Ammon's horn (tissue), 1 donor: Measurements from ENCODE around the gene SPAG7.
"Not testable (repeated sequence)": the region's sequence is repeated elsewhere in the genome, so short reads cannot be mapped to it uniquely, and the experiment has no call there.

Experiments used
- DNase-seq: peaks from one replicate; pipeline ENCODE4 v3.0.0-alpha.2; 2016; ENCODE audit warnings: low spot score

Gene SPAG7

DNA sequence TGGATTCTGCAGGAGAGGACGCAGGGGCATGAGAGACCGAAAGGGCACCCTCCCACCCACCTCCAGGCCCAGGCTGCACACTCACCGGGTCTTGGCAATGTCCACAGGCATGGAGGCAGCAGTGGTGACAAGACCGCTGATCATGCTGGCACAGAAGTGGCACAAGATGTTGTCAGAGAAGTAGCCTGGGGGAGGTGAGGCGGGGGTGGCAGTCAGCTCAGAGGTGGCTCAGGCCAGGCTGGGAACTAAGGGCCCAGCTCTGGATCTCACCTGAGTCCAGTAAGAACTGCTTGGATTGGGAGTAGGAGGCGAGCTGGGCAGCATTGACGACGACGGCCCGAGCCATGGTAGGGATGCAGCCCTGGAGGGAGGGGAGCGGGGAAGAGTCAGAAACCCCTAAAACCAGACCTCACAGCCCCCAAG is 29.5 kb downstream of the SPAG7 start:
- DNase-seq, result no peak

DNA sequence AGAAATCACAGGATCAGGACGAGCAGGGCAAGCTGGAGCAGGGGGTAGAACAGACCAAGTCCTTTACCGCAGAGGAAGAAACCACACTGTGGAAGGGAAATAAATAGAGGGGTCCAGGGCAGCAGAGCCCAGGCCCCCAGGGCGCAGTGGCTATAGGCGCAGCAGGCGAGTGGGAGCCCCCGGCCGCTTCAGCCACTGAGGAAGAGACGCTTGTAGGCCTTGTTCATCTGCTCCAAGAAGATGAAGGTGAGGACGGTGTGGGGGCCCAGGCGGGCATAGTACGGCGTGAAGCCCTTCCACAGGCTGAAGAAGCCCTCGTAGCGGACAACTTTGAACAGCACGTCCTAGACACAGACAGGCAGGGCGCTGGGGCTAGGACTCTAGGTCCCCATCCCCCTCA is 30.1 kb downstream of the SPAG7 start:
- DNase-seq, result no peak

DNA sequence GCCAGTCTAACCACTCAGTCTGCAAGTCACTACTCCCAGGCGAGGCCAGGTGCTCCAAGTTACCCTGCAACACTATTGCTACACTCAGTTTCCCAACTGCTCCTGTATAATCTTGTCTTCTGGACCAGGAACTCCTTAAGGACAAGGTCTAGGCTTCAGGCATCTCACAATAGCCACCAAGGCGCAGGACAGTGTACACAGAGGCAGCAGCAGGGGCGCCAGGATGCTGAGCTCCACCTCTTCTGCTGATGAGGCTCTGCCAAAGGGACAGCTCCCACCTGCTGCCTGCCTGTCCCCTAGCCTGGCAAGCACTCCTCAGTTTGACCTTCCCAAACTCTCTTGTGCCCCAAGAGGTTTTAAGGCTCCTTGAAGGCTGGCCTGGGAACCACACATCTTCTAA is 31.2 kb downstream of the SPAG7 start:
- no peak for DNase-seq

DNA sequence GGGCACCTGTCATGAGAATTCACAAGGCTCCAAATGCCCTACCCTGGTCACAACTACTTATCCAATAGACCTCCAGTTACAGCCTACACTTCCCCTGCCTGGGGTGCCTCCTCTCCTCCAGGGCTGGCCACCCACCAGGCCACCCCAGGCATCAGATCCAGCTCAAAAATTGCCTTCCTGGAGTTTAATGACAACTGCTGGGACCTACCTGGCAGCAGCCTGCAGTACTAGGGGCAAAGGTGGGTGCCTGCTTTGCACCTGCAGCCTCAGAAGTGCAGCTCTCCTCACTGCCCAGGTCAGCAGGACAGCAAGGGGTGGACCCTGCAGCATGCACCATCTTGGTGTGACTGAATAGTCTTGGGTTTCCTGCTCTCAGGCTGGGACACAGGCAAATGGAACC is 32.0 kb downstream of the SPAG7 start:
- no peak for DNase-seq

DNA sequence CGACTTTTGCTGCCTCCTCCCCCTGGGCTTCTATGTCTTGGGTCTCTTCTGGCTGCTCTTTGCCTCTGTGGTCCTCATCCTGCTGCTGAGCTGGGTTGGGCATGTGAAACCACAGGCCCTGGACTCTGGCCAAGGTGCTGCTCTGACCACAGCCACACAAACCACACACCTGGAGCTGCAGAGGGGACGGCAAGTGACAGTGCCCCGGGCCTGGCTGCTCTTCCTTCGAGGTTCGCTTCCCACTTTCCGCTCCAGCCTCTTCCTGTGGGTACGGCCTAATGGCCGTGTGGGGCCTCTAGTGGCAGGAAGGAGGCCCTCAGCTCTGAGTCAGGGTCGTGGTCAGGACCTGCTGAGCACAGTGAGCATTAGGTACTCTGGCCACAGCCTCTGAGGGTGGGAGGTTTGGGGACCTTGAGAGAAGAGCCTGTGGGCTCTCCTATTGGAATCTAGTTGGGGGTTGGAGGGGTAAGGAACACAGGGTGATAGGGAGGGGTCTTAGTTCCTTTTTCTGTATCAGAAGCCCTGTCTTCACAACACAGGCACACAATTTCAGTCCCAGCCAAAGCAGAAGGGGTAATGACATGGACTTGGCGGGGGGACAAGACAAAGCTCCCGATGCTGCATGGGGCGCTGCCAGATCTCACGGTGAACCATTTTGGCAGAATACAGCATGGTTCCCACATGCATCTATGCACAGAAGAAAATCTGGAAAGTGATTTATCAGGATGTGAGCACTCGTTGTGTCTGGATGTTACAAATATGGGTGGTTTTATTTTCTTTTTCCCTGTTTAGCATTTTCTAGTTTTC is 33.2 kb downstream of the SPAG7 start:
- no peak for DNase-seq

DNA sequence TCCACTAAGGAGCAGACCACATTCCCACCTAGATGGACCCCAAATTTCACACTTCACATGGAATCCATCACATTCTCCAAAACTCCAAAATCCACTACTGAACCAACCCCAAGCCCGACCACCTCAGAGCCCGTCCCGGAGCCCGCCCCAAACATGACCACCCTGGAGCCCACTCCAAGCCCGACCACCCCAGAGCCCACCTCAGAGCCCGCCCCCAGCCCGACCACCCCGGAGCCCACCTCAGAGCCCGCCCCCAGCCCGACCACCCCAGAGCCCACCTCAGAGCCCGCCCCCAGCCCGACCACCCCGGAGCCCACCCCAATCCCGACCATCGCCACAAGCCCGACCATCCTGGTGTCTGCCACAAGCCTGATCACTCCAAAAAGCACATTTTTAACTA is 34.0 kb downstream of the SPAG7 start:
- no peak for DNase-seq

DNA sequence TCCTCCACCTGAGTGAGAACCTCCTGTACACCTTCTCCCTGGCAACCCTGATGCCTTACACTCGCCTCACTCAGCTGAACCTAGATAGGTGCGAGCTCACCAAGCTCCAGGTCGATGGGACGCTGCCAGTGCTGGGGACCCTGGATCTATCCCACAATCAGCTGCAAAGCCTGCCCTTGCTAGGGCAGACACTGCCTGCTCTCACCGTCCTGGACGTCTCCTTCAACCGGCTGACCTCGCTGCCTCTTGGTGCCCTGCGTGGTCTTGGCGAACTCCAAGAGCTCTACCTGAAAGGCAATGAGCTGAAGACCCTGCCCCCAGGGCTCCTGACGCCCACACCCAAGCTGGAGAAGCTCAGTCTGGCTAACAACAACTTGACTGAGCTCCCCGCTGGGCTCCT is 34.9 kb downstream of the SPAG7 start:
- DNase-seq, result no peak

DNA sequence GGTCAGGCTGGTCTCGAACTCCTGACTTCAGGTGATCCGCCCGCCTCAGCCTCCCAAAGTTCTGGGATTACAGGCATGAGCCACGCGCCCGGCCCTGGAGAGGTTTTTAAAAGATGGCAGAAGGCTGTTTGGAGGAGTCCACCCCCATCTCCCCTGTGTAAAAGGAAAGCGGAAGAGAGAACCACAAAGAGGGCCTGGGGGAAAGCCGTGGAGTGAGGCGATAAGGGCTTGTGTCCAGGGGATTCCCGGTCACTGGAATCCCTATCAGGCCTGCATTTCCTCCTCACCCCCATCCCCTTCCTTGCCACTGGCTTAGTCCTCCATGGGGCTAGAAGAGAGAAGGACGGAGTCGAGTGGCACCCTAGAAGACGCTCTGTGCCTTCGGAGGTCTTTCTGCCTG is 35.7 kb downstream of the SPAG7 start, which contains the start of gene GP1BA:
Gene GP1BA, plus strand, starts transcription at position 315 of the 400 bp plus-strand sequence. CDS start 328 bp downstream, outside the sequence.
- no peak for DNase-seq

DNA sequence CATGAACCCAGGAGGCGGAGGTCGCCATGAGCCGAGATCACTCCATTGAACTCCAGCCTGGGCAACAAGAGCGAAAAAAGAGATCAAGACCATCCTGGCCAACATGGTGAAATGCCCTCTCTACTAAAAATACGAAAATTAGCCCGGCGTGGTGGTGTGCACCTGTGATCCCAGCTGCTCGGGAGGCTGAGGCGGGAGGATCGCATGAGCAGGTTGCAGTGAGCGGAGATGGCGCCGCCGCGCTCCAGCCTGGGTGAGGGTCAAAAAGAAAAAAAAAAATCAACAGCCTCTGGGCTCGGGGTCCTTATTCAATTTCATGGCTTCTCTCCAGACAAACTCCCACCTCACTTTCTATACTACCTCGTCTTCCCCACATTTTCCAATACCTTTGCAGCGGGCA is 38.7 kb downstream of the SPAG7 start:
- no peak for DNase-seq

DNA sequence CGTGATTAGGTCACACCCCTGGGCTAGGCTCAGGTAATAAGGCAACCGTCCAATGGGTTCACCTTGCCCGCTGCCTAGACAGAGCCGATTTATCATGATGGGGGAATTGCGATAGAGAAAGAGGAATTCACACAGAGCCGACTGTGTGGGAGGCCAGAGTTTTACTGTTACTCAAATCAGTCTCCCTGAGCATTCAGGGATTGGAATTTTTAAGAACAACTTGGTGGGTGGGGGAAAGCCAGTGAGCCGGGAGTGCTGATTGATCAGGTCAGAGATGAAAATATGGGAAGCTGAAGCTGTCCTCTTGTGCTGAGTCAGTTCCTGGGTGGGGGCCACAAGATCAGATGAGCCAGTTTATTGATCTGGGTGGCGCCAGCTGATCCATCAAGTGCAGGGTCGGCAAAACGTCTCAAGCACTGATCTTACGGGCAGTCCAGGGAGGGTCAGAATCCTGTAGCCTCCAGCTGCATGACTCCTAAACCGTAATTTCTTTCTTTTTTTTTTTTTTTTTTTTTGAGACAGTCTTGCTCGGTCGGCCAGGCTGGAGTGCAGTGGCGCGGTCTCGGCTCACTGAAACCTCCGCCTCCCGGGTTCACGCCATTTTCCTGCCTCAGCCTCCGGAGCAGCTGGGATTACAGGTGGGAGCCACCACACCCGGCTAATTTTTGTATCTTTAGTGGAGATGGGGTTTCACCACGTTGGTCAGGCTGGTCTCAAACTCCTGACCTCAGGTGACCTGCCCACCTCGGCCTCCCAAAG is 40.9 kb downstream of the SPAG7 start:
- DNase-seq, result not testable (repeated sequence)

DNA sequence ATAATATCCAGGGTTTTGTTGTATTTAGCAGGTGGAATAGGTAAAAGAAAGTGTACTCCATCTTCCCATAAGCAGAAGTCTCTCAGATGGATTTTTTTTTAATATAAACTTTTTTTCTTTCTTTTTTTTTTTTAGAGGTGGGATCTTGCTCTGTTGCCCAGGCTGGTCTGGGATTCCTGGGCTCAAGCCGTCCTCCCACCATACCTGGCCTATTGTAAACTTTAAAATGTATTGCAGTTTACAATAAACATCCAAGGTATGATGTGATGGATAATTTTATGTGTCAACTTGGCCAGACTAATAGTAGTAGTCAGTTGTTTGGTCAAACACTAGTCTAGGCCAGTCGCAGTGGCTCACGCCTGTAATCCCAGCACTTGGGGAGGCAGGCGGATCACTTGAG is 46.3 kb downstream of the SPAG7 start:
- no peak for DNase-seq

DNA sequence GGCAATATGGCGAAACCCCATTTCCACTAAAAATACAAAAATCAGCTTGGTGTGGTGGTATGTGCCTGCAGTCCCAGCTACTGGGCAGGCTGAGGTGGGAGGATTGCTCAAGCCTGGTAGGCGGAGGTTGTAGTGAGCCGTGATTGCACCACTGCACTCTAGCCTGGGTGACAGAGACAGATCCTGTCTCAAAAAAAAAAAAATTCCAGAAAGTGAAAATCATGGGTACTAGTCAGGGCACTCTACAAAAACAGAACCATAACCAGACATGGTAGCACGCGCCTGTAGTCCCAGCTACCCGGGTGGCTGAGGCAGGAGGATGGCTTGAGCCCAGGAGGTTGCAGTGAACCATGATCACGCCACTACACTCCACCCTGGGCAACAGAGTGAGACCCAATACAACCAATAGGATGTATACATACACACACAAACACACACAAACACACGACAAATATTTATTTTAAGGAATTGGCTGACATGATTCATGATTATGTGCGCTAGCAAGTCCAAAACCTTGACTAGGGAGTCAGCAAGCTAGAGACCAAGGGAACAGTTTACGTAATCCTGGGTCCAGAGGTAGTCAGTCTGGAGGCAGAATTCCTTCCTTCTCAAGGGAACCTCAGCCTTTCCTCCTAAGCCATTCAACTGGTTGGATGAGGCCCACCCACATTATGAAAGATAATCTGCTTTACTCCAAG is 47.1 kb downstream of the SPAG7 start:
- no peak for DNase-seq

DNA sequence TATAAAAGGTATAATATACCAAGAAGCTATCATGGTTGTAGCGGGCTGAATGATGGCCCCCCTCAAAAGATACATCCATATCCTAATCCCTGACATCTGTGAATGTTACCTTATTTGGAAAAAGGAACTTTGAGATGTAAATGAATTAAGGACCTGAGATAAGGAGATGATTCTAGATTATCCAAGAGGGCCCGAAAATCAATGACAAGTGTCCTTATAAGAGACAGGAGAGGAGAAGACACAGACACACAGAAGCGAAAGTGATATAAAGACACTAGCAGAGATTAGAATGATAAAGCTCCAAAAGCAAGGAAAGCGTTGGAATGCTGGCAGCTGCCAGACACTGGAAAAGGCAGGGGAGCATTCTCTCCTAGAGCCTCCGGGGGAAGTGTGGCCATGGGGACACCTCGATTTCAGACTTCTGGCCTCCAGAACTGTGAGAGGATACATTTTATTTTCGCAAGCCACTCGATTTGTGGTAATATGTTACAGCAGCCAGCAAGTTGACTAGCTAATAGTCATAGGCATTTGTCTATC is 48.0 kb downstream of the SPAG7 start:
- no peak for DNase-seq

DNA sequence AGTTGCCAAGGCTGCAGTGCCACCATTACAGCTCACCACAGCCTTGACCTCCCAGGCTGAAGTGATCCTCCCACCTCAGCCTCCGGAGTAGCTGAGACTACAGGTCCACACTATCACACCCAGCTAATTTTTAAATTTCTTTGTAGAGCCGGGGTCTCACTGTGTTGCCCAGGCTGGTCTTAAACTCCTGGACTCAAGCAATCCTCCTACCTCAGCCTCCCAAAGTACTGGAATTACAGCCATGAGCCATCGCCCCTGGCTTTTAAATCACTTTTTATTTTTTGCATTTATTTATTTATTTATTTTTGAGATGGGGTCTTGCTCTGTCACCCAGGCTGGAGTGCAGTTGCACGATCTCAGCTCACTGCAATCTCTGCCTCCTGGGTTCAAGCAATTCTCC is 53.1 kb downstream of the SPAG7 start:
- DNase-seq, result not testable (repeated sequence)

DNA sequence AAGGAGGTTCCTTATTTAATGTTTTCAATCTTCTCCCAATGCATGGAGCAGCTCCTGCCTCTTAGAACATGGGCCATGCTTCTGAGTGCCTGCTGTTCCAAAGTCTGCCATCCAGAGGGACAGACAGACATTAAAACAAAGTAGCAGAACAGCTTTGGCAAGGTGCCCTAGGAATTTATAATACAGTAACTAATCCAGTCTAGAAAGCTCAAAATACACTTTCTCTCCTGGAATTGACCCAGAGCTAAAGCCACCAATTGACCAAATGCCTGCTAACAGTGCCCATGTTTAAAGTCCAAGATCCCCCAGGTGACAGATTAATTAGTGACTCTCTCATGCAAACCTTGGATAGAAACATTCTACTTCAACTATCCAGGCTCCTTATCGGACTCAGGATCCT is 53.6 kb downstream of the SPAG7 start:
- DNase-seq, result no peak
